Breast epithelium (tissue), 3 donors: ENCODE measurements around the gene PTDSS2.

Experiments
- POLR2A ChIP-seq: fragments of 450-650 bp; IDR thresholded peaks from one replicate; pipeline ENCODE4 v1.6.1; 2016; ENCODE audit warnings: antibody characterized with exemption, mild to moderate bottlenecking, moderate library complexity
- POLR2AphosphoS5 ChIP-seq, 3 donors: sonication (generic); formaldehyde crosslinking; IDR thresholded peaks; one replicate each; pipeline ENCODE4 v1.6.1; 2017; ENCODE audit warnings: antibody characterized with exemption in 3 of 3
- TF ChIP-seq, protein P1 (sequence below), 3 donors: fragments of 450-650 bp; IDR thresholded peaks; one replicate each; pipeline ENCODE4 v1.5.1; 2016 to 2017; ENCODE audit warnings: antibody characterized with exemption in 3 of 3, mild to moderate bottlenecking in 3 of 3, moderate library complexity in 3 of 3

DNA sequence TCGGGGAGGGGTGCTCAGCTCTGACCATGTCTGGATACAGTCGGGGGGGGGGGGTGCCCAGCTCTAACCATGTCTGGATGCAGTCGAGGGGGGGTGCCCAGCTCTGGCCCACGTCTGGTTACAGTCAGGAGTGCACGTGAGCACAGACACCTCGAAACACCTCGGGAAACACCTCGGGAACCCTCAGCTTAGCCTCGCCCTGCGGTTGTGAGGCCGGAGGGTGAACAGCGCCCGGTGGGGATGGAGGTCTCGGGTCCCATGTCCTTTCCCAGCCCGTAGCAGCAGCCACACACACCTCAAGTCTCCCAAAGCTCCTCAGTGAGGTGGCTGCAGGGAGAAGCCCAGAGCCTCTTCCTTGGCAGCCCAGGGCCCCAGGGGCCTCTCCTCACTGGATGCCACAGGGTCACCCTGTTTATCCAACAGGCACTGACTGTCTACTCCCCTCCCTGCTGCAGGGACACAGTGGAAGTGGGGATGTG, 37.4 kb upstream of the PTDSS2 start:
- TF ChIP-seq POLR2A (no peak), POLR2AphosphoS5 (IDR thresholded peaks at IDR 0.05) (no peak)
- TF ChIP-seq, protein P1, sequence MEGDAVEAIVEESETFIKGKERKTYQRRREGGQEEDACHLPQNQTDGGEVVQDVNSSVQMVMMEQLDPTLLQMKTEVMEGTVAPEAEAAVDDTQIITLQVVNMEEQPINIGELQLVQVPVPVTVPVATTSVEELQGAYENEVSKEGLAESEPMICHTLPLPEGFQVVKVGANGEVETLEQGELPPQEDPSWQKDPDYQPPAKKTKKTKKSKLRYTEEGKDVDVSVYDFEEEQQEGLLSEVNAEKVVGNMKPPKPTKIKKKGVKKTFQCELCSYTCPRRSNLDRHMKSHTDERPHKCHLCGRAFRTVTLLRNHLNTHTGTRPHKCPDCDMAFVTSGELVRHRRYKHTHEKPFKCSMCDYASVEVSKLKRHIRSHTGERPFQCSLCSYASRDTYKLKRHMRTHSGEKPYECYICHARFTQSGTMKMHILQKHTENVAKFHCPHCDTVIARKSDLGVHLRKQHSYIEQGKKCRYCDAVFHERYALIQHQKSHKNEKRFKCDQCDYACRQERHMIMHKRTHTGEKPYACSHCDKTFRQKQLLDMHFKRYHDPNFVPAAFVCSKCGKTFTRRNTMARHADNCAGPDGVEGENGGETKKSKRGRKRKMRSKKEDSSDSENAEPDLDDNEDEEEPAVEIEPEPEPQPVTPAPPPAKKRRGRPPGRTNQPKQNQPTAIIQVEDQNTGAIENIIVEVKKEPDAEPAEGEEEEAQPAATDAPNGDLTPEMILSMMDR (IDR thresholded peaks at IDR 0.05): no peak
